ENCODE results near the gene AIFM3. TPM values are rescaled to one million over a fixed set of nuclear protein-coding genes. Genes with fewer than 3 reads are reported as not detected.

The AIFM3 gene
- total RNA-seq, 1 experiment from 2014 or later: 2.6 TPM

GRCh38 chr22:20943104-20943933, 23.7 kb upstream of the AIFM3 start:
- H3K4me1 Mint-ChIP-seq: peaks cover 48% of the 10 kb centered on the region
- peaks cover 13% of the 10 kb centered on the region for H3K36me3 Mint-ChIP-seq
- no peak for TF ChIP-seq SOX15 (CRISPR knock-in tag; IDR thresholded peaks at IDR 0.05)
- TF ChIP-seq SMAD3 (CRISPR knock-in tag; IDR thresholded peaks at IDR 0.05; ENCODE audit: borderline replicate concordance): no peak
- TF ChIP-seq PRRX2 (CRISPR knock-in tag; IDR thresholded peaks at IDR 0.05): no peak
- H3K4me3 Mint-ChIP-seq: no peak overlapping the region
- DNase-seq (ENCODE audit: low spot score): no peak
- CTCF ChIA-PET: no interaction called here
- no peaks in the 10 kb centered on the region for H3K27me3 Mint-ChIP-seq (ENCODE audit: low read depth)
- no peak for ATAC-seq
- no peaks in the 10 kb centered on the region for H3K9me3 Mint-ChIP-seq
- H3K27ac Mint-ChIP-seq: no peak overlapping the region
- POLR2A ChIA-PET: interaction anchor here (0.6 kb wide), 1 partner anchor 39 kb away, joined by 3 read pairs; the partner anchor contains the start of gene LZTR1

DNA sequence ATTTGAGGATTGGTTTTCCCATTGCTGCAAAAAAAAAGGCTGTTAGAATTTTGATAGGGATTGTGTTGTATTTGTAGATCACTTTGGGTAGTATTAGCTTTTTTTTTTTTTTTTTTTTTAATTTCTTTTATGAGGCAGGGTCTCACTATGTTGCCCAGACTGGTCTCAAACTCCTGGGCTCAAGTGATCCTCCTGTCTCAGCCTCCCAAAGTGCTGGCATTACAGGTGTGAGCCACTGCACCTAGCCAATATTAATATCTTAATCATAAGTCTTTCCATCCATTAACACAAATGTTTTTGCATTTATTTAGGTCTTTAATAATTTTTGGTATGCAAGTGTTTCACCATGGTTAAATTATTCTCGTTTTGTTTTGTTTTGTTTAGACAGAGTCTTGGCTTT, 23.0 kb upstream of the AIFM3 start:
- no peak for DNase-seq (ENCODE audit: low spot score)
- Mint-ChIP-seq H3K27ac (no peak overlapping the region), H3K4me3 (no peak overlapping the region), H3K9me3 (no peaks in the 10 kb centered on the region), H3K36me3 (peaks cover 8% of the 10 kb centered on the region), H3K27me3 (ENCODE audit: low read depth) (no peaks in the 10 kb centered on the region), H3K4me1 (peaks cover 48% of the 10 kb centered on the region)
- no peak for ATAC-seq
- TF ChIP-seq CDX4 (CRISPR knock-in tag; IDR thresholded peaks at IDR 0.05; ENCODE audit: borderline replicate concordance): no peak
- TF ChIP-seq CREM (CRISPR knock-in tag; IDR thresholded peaks at IDR 0.05): no peak
- TF ChIP-seq ZNF219 (CRISPR knock-in tag; IDR thresholded peaks at IDR 0.05; ENCODE audit: borderline replicate concordance): no peak
- TF ChIP-seq, protein P1, sequence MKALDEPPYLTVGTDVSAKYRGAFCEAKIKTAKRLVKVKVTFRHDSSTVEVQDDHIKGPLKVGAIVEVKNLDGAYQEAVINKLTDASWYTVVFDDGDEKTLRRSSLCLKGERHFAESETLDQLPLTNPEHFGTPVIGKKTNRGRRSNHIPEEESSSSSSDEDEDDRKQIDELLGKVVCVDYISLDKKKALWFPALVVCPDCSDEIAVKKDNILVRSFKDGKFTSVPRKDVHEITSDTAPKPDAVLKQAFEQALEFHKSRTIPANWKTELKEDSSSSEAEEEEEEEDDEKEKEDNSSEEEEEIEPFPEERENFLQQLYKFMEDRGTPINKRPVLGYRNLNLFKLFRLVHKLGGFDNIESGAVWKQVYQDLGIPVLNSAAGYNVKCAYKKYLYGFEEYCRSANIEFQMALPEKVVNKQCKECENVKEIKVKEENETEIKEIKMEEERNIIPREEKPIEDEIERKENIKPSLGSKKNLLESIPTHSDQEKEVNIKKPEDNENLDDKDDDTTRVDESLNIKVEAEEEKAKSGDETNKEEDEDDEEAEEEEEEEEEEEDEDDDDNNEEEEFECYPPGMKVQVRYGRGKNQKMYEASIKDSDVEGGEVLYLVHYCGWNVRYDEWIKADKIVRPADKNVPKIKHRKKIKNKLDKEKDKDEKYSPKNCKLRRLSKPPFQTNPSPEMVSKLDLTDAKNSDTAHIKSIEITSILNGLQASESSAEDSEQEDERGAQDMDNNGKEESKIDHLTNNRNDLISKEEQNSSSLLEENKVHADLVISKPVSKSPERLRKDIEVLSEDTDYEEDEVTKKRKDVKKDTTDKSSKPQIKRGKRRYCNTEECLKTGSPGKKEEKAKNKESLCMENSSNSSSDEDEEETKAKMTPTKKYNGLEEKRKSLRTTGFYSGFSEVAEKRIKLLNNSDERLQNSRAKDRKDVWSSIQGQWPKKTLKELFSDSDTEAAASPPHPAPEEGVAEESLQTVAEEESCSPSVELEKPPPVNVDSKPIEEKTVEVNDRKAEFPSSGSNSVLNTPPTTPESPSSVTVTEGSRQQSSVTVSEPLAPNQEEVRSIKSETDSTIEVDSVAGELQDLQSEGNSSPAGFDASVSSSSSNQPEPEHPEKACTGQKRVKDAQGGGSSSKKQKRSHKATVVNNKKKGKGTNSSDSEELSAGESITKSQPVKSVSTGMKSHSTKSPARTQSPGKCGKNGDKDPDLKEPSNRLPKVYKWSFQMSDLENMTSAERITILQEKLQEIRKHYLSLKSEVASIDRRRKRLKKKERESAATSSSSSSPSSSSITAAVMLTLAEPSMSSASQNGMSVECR (CRISPR knock-in tag; IDR thresholded peaks at IDR 0.05; ENCODE audit: borderline replicate concordance): no peak
- no peak for TF ChIP-seq SP1 (CRISPR knock-in tag; conservative IDR thresholded peaks at IDR 0.05)
- no peak for TF ChIP-seq ZNF423 (CRISPR knock-in tag; IDR thresholded peaks at IDR 0.05)
- TF ChIP-seq NR3C1 (CRISPR knock-in tag; conservative IDR thresholded peaks at IDR 0.05; ENCODE audit: low read depth): no peak
- TF ChIP-seq, protein P2, sequence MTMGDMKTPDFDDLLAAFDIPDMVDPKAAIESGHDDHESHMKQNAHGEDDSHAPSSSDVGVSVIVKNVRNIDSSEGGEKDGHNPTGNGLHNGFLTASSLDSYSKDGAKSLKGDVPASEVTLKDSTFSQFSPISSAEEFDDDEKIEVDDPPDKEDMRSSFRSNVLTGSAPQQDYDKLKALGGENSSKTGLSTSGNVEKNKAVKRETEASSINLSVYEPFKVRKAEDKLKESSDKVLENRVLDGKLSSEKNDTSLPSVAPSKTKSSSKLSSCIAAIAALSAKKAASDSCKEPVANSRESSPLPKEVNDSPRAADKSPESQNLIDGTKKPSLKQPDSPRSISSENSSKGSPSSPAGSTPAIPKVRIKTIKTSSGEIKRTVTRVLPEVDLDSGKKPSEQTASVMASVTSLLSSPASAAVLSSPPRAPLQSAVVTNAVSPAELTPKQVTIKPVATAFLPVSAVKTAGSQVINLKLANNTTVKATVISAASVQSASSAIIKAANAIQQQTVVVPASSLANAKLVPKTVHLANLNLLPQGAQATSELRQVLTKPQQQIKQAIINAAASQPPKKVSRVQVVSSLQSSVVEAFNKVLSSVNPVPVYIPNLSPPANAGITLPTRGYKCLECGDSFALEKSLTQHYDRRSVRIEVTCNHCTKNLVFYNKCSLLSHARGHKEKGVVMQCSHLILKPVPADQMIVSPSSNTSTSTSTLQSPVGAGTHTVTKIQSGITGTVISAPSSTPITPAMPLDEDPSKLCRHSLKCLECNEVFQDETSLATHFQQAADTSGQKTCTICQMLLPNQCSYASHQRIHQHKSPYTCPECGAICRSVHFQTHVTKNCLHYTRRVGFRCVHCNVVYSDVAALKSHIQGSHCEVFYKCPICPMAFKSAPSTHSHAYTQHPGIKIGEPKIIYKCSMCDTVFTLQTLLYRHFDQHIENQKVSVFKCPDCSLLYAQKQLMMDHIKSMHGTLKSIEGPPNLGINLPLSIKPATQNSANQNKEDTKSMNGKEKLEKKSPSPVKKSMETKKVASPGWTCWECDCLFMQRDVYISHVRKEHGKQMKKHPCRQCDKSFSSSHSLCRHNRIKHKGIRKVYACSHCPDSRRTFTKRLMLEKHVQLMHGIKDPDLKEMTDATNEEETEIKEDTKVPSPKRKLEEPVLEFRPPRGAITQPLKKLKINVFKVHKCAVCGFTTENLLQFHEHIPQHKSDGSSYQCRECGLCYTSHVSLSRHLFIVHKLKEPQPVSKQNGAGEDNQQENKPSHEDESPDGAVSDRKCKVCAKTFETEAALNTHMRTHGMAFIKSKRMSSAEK (CRISPR knock-in tag; IDR thresholded peaks at IDR 0.05; ENCODE audit: borderline replicate concordance): no peak
- TF ChIP-seq, protein P3, sequence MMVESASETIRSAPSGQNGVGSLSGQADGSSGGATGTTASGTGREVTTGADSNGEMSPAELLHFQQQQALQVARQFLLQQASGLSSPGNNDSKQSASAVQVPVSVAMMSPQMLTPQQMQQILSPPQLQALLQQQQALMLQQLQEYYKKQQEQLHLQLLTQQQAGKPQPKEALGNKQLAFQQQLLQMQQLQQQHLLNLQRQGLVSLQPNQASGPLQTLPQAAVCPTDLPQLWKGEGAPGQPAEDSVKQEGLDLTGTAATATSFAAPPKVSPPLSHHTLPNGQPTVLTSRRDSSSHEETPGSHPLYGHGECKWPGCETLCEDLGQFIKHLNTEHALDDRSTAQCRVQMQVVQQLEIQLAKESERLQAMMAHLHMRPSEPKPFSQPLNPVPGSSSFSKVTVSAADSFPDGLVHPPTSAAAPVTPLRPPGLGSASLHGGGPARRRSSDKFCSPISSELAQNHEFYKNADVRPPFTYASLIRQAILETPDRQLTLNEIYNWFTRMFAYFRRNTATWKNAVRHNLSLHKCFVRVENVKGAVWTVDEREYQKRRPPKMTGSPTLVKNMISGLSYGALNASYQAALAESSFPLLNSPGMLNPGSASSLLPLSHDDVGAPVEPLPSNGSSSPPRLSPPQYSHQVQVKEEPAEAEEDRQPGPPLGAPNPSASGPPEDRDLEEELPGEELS (CRISPR knock-in tag; IDR thresholded peaks at IDR 0.05): no peak
- no peak for TF ChIP-seq ZNF263 (CRISPR knock-in tag; IDR thresholded peaks at IDR 0.05; ENCODE audit: low read depth)
- no peak for TF ChIP-seq MYBL2 (CRISPR knock-in tag; IDR thresholded peaks at IDR 0.05)
- TF ChIP-seq, protein P4, sequence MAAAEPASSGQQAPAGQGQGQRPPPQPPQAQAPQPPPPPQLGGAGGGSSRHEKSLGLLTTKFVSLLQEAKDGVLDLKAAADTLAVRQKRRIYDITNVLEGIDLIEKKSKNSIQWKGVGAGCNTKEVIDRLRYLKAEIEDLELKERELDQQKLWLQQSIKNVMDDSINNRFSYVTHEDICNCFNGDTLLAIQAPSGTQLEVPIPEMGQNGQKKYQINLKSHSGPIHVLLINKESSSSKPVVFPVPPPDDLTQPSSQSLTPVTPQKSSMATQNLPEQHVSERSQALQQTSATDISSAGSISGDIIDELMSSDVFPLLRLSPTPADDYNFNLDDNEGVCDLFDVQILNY (CRISPR knock-in tag; IDR thresholded peaks at IDR 0.05): no peak
- no peak for TF ChIP-seq KAT7 (CRISPR knock-in tag; IDR thresholded peaks at IDR 0.05; ENCODE audit: borderline replicate concordance)
- no peak for TF ChIP-seq PREB (CRISPR knock-in tag; IDR thresholded peaks at IDR 0.05; ENCODE audit: borderline replicate concordance)
- no peak for TF ChIP-seq ATF1 (CRISPR knock-in tag; IDR thresholded peaks at IDR 0.05)
- no peak for TF ChIP-seq TEAD4 (CRISPR knock-in tag; IDR thresholded peaks at IDR 0.05)
- TF ChIP-seq NFYB (CRISPR knock-in tag; conservative IDR thresholded peaks at IDR 0.05; ENCODE audit: low read depth): no peak
- ChIA-PET CTCF (no interaction called here), POLR2A (interaction anchor here (0.6 kb wide), 1 partner anchor 38 kb away, joined by 3 read pairs; the partner anchor contains the start of gene LZTR1)

Data from WTC11 (cell line).